ENCODE data around the gene RAP1GDS1. TPM values are rescaled to one million over a fixed set of nuclear protein-coding genes. Genes with fewer than 3 reads are reported as not detected.
A peak's percentile ranks its signal among the peaks of the same experiment; 100 is the strongest.
"Not testable (repeated sequence)": the region's sequence is repeated elsewhere in the genome, so short reads cannot be mapped to it uniquely, and the experiment has no call there.

RAP1GDS1 gene
- total RNA-seq, 1 experiment from 2014 or later: 25.7 TPM

DNA sequence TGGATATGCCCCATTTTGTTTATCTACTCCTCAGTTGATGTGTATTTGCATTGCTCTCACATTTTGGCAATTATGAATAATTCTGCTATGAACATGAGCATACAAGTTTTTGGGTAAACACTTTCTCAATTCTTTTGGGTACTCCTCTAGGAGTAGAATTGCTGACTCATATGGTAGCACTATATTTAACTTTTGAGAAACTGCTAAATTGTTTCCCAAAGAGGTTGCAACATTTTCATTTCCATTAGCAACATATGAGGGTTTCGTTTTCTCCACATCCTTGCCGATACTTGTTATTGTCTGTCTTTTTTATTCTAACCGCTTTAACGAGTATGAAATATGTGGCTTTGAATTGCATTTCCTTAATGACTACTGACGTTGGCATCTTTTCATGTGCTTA lies 211.9 kb downstream of the RAP1GDS1 start:
- Histone ChIP-seq H3K27me3 (ENCODE audit: insufficient read depth, low read depth) (no peaks in the 10 kb centered on the region), H3K4me1 (replicated peaks; ENCODE audit: insufficient read depth) (peaks cover 12% of the 10 kb centered on the region), H3K79me2 (ENCODE audit: low read depth) (no peaks in the 10 kb centered on the region), H2AFZ (no peak overlapping the region), H3F3A (ENCODE audit: insufficient read depth, low read depth) (peaks cover 5% of the 10 kb centered on the region), H3K4me3 (no peak overlapping the region), H4K20me1 (ENCODE audit: insufficient read depth) (no peaks in the 10 kb centered on the region), H3K9me2 (ENCODE audit: insufficient read depth) (no peaks in the 10 kb centered on the region), H3K36me3 (ENCODE audit: low read depth) (peaks cover 7% of the 10 kb centered on the region; the same call in 1 of the 2 replicates), H3K4me2 (no peak overlapping the region), H3K9me3 (ENCODE audit: insufficient read depth, low read depth) (0 out of 2 replicates have a peak, but pooled peaks cover 4% of the 10 kb centered on the region), H3K27ac (no peak overlapping the region)
- ChIA-PET CTCF (no interaction called here), POLR2A (ENCODE audit: unreplicated experiment) (no interaction called here)
- DNase-seq: no peak
- BruUV-seq (replicated peaks): no TSS peak
- intact Hi-C loops (cut with micrococcal nuclease; ENCODE audit: unreplicated experiment): no loop called here
- TF ChIP-seq CTCF (conservative IDR thresholded peaks at IDR 0.05) (no peak), EZH2 (IDR thresholded peaks at IDR 0.05; ENCODE audit: low read depth) (no peak)

DNA sequence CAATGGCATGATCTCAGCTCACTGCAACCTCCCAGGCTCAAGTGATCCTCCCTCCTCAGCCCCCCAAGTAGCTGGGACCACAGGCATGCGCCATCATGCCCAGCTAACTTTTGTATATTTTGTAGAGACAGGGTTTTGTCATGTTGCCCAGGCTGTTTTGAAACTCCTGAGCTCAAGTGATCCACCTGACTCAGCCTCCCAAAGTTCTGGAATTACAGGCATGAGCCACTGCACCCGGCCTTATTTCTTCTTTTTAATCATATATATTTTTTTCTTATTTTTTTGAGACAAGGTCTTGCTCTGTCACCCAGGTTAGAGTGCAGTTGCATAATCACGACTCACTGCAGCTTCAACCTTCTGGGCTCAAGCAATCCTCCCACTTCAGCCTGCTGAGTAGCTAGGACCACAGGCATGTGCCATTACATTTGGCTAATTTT lies 213.2 kb downstream of the RAP1GDS1 start:
- intact Hi-C loops (cut with micrococcal nuclease; ENCODE audit: unreplicated experiment): no loop called here
- CTCF ChIA-PET: no interaction called here
- no peak overlapping the region for H3K4me2 ChIP-seq

GRCh38 chr4:98476891-98477290 lies 215.7 kb downstream of the RAP1GDS1 start:
- Histone ChIP-seq H3K36me3 (ENCODE audit: low read depth) (peaks cover 7% of the 10 kb centered on the region; the same call in 1 of the 2 replicates), H4K20me1 (ENCODE audit: insufficient read depth) (no peaks in the 10 kb centered on the region), H3K4me3 (no peak overlapping the region), H3K9me2 (ENCODE audit: insufficient read depth) (no peaks in the 10 kb centered on the region), H3K79me2 (ENCODE audit: low read depth) (0 out of 2 replicates have a peak, but pooled peaks cover 5% of the 10 kb centered on the region), H3K4me1 (replicated peaks; ENCODE audit: insufficient read depth) (peaks cover 45% of the 10 kb centered on the region), H3K27me3 (ENCODE audit: insufficient read depth, low read depth) (no peaks in the 10 kb centered on the region), H3K4me2 (no peak overlapping the region), H3K27ac (no peak overlapping the region), H3K9me3 (ENCODE audit: insufficient read depth, low read depth) (0 out of 2 replicates have a peak, but pooled peaks cover 4% of the 10 kb centered on the region), H3F3A (ENCODE audit: insufficient read depth, low read depth) (peaks cover 18% of the 10 kb centered on the region), H2AFZ (no peak overlapping the region)
- ChIA-PET POLR2A (ENCODE audit: unreplicated experiment) (no interaction called here), CTCF (no interaction called here)
- intact Hi-C loops (cut with micrococcal nuclease; ENCODE audit: unreplicated experiment): no loop called here
- no TSS peak for BruUV-seq (replicated peaks)
- TF ChIP-seq CTCF (conservative IDR thresholded peaks at IDR 0.05): no peak
- no peak for TF ChIP-seq EZH2 (IDR thresholded peaks at IDR 0.05; ENCODE audit: low read depth)
- DNase-seq: no peak

More for the DNA sequence above, 213.2 kb downstream of the RAP1GDS1 start:
- no peak for TF ChIP-seq EZH2 (IDR thresholded peaks at IDR 0.05; ENCODE audit: low read depth)
- TF ChIP-seq CTCF (conservative IDR thresholded peaks at IDR 0.05): no peak
- DNase-seq: peak in 1 of 2 experiments; percentile 53
- BruUV-seq (replicated peaks): no TSS peak
- POLR2A ChIA-PET (ENCODE audit: unreplicated experiment): interaction anchor here (0.7 kb wide), 1 partner anchor 9 kb away, joined by 6 read pairs; no protein-coding TSS in a partner anchor
- Histone ChIP-seq H3K4me3 (no peak overlapping the region), H3K27me3 (ENCODE audit: insufficient read depth, low read depth) (no peaks in the 10 kb centered on the region), H4K20me1 (ENCODE audit: insufficient read depth) (no peaks in the 10 kb centered on the region), H2AFZ (no peak overlapping the region), H3K27ac (peak overlapping the region; percentile 28; the same call in 1 of the 2 replicates), H3K9me3 (ENCODE audit: insufficient read depth, low read depth) (0 out of 2 replicates have a peak, but pooled peaks cover 4% of the 10 kb centered on the region), H3K4me1 (replicated peaks; ENCODE audit: insufficient read depth) (peaks cover 22% of the 10 kb centered on the region), H3K36me3 (ENCODE audit: low read depth) (peaks cover 7% of the 10 kb centered on the region; the same call in 1 of the 2 replicates), H3K9me2 (ENCODE audit: insufficient read depth) (no peaks in the 10 kb centered on the region), H3K79me2 (ENCODE audit: low read depth) (no peaks in the 10 kb centered on the region), H3F3A (ENCODE audit: insufficient read depth, low read depth) (peaks cover 8% of the 10 kb centered on the region)

GRCh38 chr4:98479590-98479989 lies 218.4 kb downstream of the RAP1GDS1 start:
- Histone ChIP-seq H3K4me2 (peak overlapping the region; percentile 66), H3K27ac (peak overlapping the region; percentile 68), H3K4me3 (peak overlapping the region; percentile 31; the same call in 1 of the 2 replicates), H3F3A (ENCODE audit: insufficient read depth, low read depth) (peaks cover 22% of the 10 kb centered on the region; the same call in 1 of the 2 replicates), H3K4me1 (replicated peaks; ENCODE audit: insufficient read depth) (peaks cover 65% of the 10 kb centered on the region)
- intact Hi-C loops (cut with micrococcal nuclease; ENCODE audit: unreplicated experiment); H2AFZ ChIP-seq; H3K9me2 ChIP-seq (ENCODE audit: insufficient read depth); H3K36me3 ChIP-seq (ENCODE audit: low read depth); H3K27me3 ChIP-seq (ENCODE audit: insufficient read depth, low read depth); H4K20me1 ChIP-seq (ENCODE audit: insufficient read depth); BruUV-seq (replicated peaks); CTCF ChIA-PET; POLR2A ChIA-PET (ENCODE audit: unreplicated experiment); H3K9me3 ChIP-seq (ENCODE audit: insufficient read depth, low read depth); H3K79me2 ChIP-seq (ENCODE audit: low read depth): not testable (repeated sequence)
- peak; percentile 15 to 82 for DNase-seq

Measured in PC-9 (cell line).